Transverse colon (tissue), 4 donors: Measurements from ENCODE around the gene MISFA.

Experiments
- CTCF ChIP-seq, 5 experiments: fragments of 200-600 bp in 3 of 5; fragments of 450-650 bp in 2 of 5; sonication (generic) in 3 of 5; IDR thresholded peaks; 1 replicate in 2 of 5; 2 replicates in 3 of 5; pipeline ENCODE4 v1.5.1; 2016 to 2017; ENCODE audit warnings: antibody characterized with exemption in 5 of 5, inconsistent platforms in 3 of 5, mild to moderate bottlenecking in 2 of 5, moderate library complexity in 1 of 5
- EP300 ChIP-seq: sonication (generic); formaldehyde crosslinking; IDR thresholded peaks from one replicate; pipeline ENCODE4 v1.6.1; 2017; ENCODE audit warnings: antibody characterized with exemption, low read depth
- POLR2AphosphoS5 ChIP-seq, 3 donors: sonication (generic); formaldehyde crosslinking; IDR thresholded peaks; one replicate each; pipeline ENCODE4 v1.6.1; 2016; ENCODE audit warnings: antibody characterized with exemption in 3 of 3

GRCh38 chr11:18632841-18633240 is 33.3 kb downstream of the MISFA start:
- no peak for TF ChIP-seq CTCF (IDR thresholded peaks at IDR 0.05)
- no peak for TF ChIP-seq POLR2AphosphoS5 (IDR thresholded peaks at IDR 0.05)
- TF ChIP-seq EP300 = no peak
